ENCODE results near the gene GGT7.
"Not testable (repeated sequence)": the region's sequence is repeated elsewhere in the genome, so short reads cannot be mapped to it uniquely, and the experiment has no call there.

Gene GGT7

GRCh38 chr20:34815636-34816035, 57.0 kb downstream of the GGT7 start:
- ChIA-PET POLR2A (no interaction called here), CTCF (no interaction called here)
- Histone ChIP-seq H3K4me1 (ENCODE audit: control insufficient read depth, insufficient read depth, low read length) (peaks cover 8% of the 10 kb centered on the region; the same call in 1 of the 2 replicates), H3K4me3 (ENCODE audit: low read depth, low read length) (no peak overlapping the region), H3K27ac (ENCODE audit: extremely low read depth, low read depth, low read length) (no peak overlapping the region), H3K36me3 (ENCODE audit: control insufficient read depth in 2 of 2, insufficient read depth in 1 of 2, low read length in 2 of 2) (no peaks in the 10 kb centered on the region; a peak in 1 of 3 replicates), H3K9me3 (ENCODE audit: control insufficient read depth, insufficient read depth, low read depth, low read length) (no peaks in the 10 kb centered on the region)
- TF ChIP-seq GLIS2 (tag by site-specific recombination; IDR thresholded peaks at IDR 0.05): no peak
- TF ChIP-seq ZBTB20 (tag by site-specific recombination; IDR thresholded peaks at IDR 0.05): no peak
- no peak for TF ChIP-seq ZBTB8A (tag by site-specific recombination; IDR thresholded peaks at IDR 0.05)
- TF ChIP-seq ZNF596 (tag by site-specific recombination; IDR thresholded peaks at IDR 0.05): no peak
- TF ChIP-seq ZNF391 (tag by site-specific recombination; IDR thresholded peaks at IDR 0.05; ENCODE audit: borderline replicate concordance, low read depth): no peak
- TF ChIP-seq, protein P1, sequence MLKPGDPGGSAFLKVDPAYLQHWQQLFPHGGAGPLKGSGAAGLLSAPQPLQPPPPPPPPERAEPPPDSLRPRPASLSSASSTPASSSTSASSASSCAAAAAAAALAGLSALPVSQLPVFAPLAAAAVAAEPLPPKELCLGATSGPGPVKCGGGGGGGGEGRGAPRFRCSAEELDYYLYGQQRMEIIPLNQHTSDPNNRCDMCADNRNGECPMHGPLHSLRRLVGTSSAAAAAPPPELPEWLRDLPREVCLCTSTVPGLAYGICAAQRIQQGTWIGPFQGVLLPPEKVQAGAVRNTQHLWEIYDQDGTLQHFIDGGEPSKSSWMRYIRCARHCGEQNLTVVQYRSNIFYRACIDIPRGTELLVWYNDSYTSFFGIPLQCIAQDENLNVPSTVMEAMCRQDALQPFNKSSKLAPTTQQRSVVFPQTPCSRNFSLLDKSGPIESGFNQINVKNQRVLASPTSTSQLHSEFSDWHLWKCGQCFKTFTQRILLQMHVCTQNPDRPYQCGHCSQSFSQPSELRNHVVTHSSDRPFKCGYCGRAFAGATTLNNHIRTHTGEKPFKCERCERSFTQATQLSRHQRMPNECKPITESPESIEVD (tag by site-specific recombination; IDR thresholded peaks at IDR 0.05): peak; percentile 37; the same call in 1 of the 2 replicates

DNA sequence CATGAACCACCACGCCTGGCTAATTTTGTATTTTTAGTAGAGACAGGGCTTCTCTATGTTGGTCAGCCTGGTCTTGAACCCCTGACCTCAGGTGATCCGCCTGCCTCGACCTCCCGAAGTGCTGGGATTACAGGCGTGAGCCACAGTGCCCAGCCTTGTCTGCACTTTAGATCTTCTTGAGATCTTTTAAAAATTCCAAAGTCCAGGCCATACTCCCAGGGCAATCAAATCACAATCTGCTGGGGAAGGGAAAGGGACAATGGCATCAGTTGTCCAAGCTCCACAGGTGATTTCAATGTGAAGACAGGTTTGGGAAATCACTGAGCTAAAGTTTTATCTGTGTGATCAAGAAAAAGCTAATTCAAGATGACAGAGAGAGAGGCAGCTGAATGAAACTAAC, 64.1 kb downstream of the GGT7 start:
- H3K4me1 ChIP-seq (ENCODE audit: control insufficient read depth, insufficient read depth, low read length): peaks cover 11% of the 10 kb centered on the region; the same call in 1 of the 2 replicates
- H3K36me3 ChIP-seq (ENCODE audit: control insufficient read depth in 2 of 2, insufficient read depth in 1 of 2, low read length in 2 of 2): no peaks in the 10 kb centered on the region; a peak in 1 of 3 replicates
- H3K27ac ChIP-seq (ENCODE audit: extremely low read depth, low read depth, low read length): no peak overlapping the region
- ChIA-PET POLR2A (interaction anchor here (0.6 kb wide), 1 partner anchor 16 kb away, joined by 4 read pairs; no protein-coding TSS in a partner anchor), CTCF (interaction anchor here (0.7 kb wide), 1 partner anchor 45 kb away, joined by 4 read pairs; no protein-coding TSS in a partner anchor)
- no peak overlapping the region for H3K4me3 ChIP-seq (ENCODE audit: low read depth, low read length)
- no peaks in the 10 kb centered on the region for H3K9me3 ChIP-seq (ENCODE audit: control insufficient read depth, insufficient read depth, low read depth, low read length)
- TF ChIP-seq, protein P2, sequence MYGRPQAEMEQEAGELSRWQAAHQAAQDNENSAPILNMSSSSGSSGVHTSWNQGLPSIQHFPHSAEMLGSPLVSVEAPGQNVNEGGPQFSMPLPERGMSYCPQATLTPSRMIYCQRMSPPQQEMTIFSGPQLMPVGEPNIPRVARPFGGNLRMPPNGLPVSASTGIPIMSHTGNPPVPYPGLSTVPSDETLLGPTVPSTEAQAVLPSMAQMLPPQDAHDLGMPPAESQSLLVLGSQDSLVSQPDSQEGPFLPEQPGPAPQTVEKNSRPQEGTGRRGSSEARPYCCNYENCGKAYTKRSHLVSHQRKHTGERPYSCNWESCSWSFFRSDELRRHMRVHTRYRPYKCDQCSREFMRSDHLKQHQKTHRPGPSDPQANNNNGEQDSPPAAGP (tag by site-specific recombination; IDR thresholded peaks at IDR 0.05): no peak
- TF ChIP-seq ZNF248 (tag by site-specific recombination; IDR thresholded peaks at IDR 0.05) (no peak), SCRT2 (tag by site-specific recombination; IDR thresholded peaks at IDR 0.05) (peak; percentile 26; the same call in 1 of the 2 replicates), HOXC10 (CRISPR knock-in tag; IDR thresholded peaks at IDR 0.05) (no peak), ZNF555 (tag by site-specific recombination; conservative IDR thresholded peaks at IDR 0.05) (no peak), SCRT1 (tag by site-specific recombination; IDR thresholded peaks at IDR 0.05; ENCODE audit: borderline replicate concordance) (peak; percentile 52), YY2 (tag by site-specific recombination; IDR thresholded peaks at IDR 0.05) (no peak)

DNA sequence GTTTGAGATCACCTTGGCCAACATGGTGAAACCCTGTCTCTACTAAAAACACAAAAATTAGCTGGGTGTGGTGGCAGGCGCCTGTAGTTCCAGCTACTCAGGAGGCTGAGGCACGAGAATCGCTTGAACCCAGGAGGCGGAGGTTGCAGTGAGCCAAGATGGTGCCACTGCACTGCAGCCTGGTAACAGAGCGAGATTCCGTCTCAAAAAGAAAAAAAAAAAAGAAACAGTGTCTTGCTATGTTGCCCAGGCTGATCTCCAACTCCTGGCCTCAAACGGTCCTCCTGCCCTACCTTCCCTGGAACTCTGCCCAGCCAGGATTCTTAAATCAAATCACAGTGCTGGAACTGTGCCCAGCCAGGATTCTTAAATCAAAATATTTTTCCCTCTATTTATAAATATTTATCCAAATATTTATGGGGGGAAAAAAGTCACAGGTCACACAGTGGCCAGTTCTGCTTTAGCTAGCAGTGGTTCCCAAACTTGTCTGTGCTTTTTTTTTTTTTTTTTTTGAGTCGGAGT, 64.7 kb downstream of the GGT7 start:
- peaks cover 11% of the 10 kb centered on the region; the same call in 1 of the 2 replicates for H3K4me1 ChIP-seq (ENCODE audit: control insufficient read depth, insufficient read depth, low read length)
- H3K4me3 ChIP-seq (ENCODE audit: low read depth, low read length); H3K27ac ChIP-seq (ENCODE audit: extremely low read depth, low read depth, low read length); H3K36me3 ChIP-seq (ENCODE audit: control insufficient read depth in 2 of 2, insufficient read depth in 1 of 2, low read length in 2 of 2); H3K9me3 ChIP-seq (ENCODE audit: control insufficient read depth, insufficient read depth, low read depth, low read length); POLR2A ChIA-PET: not testable (repeated sequence)
- CTCF ChIA-PET: interaction anchor here (0.7 kb wide), 1 partner anchor 44 kb away, joined by 4 read pairs; no protein-coding TSS in a partner anchor
- TF ChIP-seq ZNF121 (tag by site-specific recombination; IDR thresholded peaks at IDR 0.05): peak; percentile 71

GRCh38 chr20:34806255-34806654, 66.4 kb downstream of the GGT7 start:
- Histone ChIP-seq H3K4me3 (ENCODE audit: low read depth, low read length) (no peak overlapping the region), H3K36me3 (ENCODE audit: control insufficient read depth in 2 of 2, insufficient read depth in 1 of 2, low read length in 2 of 2) (peaks cover 0 to 6% of the 10 kb centered on the region in 2 experiments; a peak in 1 of 3 replicates), H3K4me1 (ENCODE audit: control insufficient read depth, insufficient read depth, low read length) (peaks cover 7% of the 10 kb centered on the region; the same call in 1 of the 2 replicates), H3K9me3 (ENCODE audit: control insufficient read depth, insufficient read depth, low read depth, low read length) (no peaks in the 10 kb centered on the region), H3K27ac (ENCODE audit: extremely low read depth, low read depth, low read length) (no peak overlapping the region)
- CTCF ChIA-PET: no interaction called here
- POLR2A ChIA-PET: no interaction called here
- TF ChIP-seq ZBTB48 (tag by site-specific recombination; IDR thresholded peaks at IDR 0.05) (no peak), ZNF398 (tag by site-specific recombination; IDR thresholded peaks at IDR 0.05) (no peak), ZXDB (tag by site-specific recombination; IDR thresholded peaks at IDR 0.05) (no peak), TRIM28 (IDR thresholded peaks at IDR 0.05; ENCODE audit: borderline replicate concordance, low read length) (0 out of 2 replicates have a peak, but pooled peaks have one; percentile 36), ZNF76 (tag by site-specific recombination; IDR thresholded peaks at IDR 0.05; ENCODE audit: borderline replicate concordance, low read depth) (no peak), HOXD13 (CRISPR knock-in tag; IDR thresholded peaks at IDR 0.05; ENCODE audit: borderline replicate concordance) (no peak), ZNF350 (tag by site-specific recombination; IDR thresholded peaks at IDR 0.05) (no peak), ZNF19 (tag by site-specific recombination; IDR thresholded peaks at IDR 0.05; ENCODE audit: low read depth) (no peak), ZFP3 (tag by site-specific recombination; IDR thresholded peaks at IDR 0.05; ENCODE audit: low read depth) (no peak)

Data from HEK293 (cell line).